NB4 (cell line): ENCODE measurements around the gene HOXC5.
A peak's percentile ranks its signal among the peaks of the same experiment; 100 is the strongest.

Experiments
- DNase-seq: peaks from one replicate; pipeline ENCODE4 v3.0.0; 2010; ENCODE audit warnings: low read depth
- H3K4me3 ChIP-seq: one replicate; pipeline ENCODE4 v1.5.1; 2011; ENCODE audit warnings: mild to moderate bottlenecking, low read depth, low read length, moderate library complexity
- CTCF ChIP-seq: IDR thresholded peaks from one replicate; pipeline ENCODE4 v1.5.1; 2012; ENCODE audit warnings: low read depth, low read length
- MAX ChIP-seq: IDR thresholded peaks from 2 replicates; pipeline ENCODE4 v1.6.1; 2011; ENCODE audit warnings: low read depth, low read length
- MYC ChIP-seq: IDR thresholded peaks from 2 replicates; pipeline ENCODE4 v1.6.1; 2011; ENCODE audit warnings: low read depth, low read length
- POLR2A ChIP-seq: IDR thresholded peaks from 2 replicates; pipeline ENCODE4 v1.6.1; 2011; ENCODE audit warnings: mild to moderate bottlenecking; ENCODE audit not compliant: insufficient read length; ENCODE audit errors: extremely low read depth

Gene HOXC5

GRCh38 chr12:54053003-54053750, 20.3 kb downstream of the HOXC5 start:
- peak; percentile 25 for DNase-seq
- no peak for TF ChIP-seq POLR2A
- no peak for TF ChIP-seq MYC
- TF ChIP-seq CTCF, result no peak
- TF ChIP-seq MAX, result no peak
- H3K4me3 ChIP-seq, result no peak overlapping the region

GRCh38 chr12:54053751-54054741, 21.2 kb downstream of the HOXC5 start, which contains the start of gene HOXC4:
HOXC4 (plus strand) TSS chr12:54053835; CDS start chr12:54053923, 88 bp downstream.
- no peak within 1 kb of the TSS for H3K4me3 ChIP-seq
- TF ChIP-seq POLR2A, result no peak
- TF ChIP-seq MAX, result no peak
- TF ChIP-seq CTCF, result no peak
- no peak for TF ChIP-seq MYC
- no peak for DNase-seq

GRCh38 chr12:54054742-54055194, 21.9 kb downstream of the HOXC5 start:
- DNase-seq, result no peak
- TF ChIP-seq POLR2A (no peak), CTCF (no peak), MYC (no peak), MAX (no peak)
- no peak overlapping the region for H3K4me3 ChIP-seq

- no peak for DNase-seq
- no peak overlapping the region for H3K4me3 ChIP-seq
- TF ChIP-seq CTCF (no peak), POLR2A (no peak), MYC (no peak), MAX (no peak)
These were observed 22.7 kb downstream of the HOXC5 start for GRCh38 chr12:54055552-54055951.

GRCh38 chr12:54056110-54056509, 23.3 kb downstream of the HOXC5 start:
- no peak for DNase-seq
- TF ChIP-seq MYC (no peak), MAX (no peak), CTCF (no peak), POLR2A (no peak)
- H3K4me3 ChIP-seq, result no peak overlapping the region
